HG03103 (cell line): Measurements from ENCODE around the gene ARCN1.

Source experiments
- ATAC-seq: cut with Tn5 transposase; IDR thresholded peaks from one replicate; pipeline ENCODE4 v1.9.1; 2021; ENCODE audit warnings: low read depth; ENCODE audit not compliant: unreplicated experiment

The ARCN1 gene

GRCh38 chr11:118634431-118635236 is 62.4 kb downstream of the ARCN1 start:
- no peak for ATAC-seq

DNA sequence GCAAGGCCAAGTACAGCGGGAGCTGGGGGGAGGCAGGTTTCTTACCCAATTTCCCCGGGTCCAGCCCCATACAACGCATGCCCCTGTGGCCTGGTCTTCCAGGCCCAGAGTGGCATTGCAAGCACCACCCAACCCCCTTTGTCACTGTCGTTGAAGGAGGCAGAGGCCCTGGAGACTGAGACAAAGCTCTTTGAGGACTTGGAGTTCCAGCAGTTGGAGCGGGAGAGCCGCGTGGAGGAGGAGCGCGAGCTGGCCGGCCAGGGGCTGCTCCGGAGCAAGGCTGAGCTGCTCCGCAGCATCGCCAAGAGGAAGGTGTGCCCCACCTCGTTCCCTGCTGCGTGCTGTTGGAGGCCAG is 63.0 kb downstream of the ARCN1 start:
- ATAC-seq: no peak

DNA sequence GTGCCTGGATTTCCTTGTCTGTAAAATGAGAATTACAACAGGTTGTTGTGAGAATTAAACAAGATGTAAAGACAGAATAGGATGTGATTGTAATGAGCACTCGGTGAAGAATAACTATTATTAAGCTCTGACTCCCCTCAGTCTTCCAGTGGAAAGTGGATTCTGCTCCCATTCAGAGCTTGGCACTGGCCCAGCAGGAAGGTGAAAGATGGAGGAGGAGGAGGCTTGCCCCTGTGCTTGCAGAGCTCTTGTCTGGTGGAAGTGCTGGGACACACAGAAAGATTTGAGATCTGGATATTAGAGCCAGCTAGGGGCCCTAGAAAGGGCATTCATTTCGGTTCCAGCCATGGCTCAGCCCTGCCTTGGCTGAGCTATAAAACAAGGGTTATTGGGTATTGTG is 63.4 kb downstream of the ARCN1 start:
- ATAC-seq: no peak

DNA sequence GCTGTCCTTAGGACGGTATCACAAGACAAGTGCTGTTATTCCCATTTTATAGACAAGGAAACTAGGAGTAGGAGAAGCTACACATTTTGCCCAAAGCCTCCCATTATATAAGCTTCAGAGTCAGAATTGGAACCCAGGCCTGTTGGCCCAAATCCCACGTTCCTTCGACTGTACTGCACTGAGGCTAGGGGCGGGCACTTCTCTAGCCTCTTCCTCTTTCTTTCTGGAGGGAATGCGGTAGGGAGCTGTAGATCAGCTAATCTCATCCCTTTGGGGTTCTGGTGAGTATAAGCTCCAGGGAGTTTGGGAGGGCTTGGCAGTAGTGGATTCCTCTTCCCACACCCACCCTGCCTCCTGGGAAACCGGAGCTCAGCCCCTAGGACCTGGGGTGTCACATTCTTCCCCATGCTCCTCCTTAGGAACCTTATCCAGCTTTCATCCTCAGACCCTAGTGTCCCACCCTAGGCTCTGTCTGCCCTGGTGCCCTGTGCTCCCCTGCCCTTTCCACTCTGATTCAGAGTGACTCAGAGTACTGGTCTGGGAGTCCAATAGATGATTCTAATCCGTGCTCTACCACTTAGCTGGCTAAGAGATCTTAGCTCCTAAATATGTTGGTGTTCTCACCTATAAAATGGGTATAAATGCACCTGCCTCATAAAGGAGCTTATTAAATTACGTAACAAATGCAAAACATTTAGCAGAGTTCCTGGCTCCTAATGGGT is 64.5 kb downstream of the ARCN1 start:
- ATAC-seq: no peak

GRCh38 chr11:118638726-118639125 is 66.5 kb downstream of the ARCN1 start:
- no peak for ATAC-seq

- ATAC-seq: no peak
These were observed 67.7 kb downstream of the ARCN1 start for GRCh38 chr11:118639899-118640298.

- no peak for ATAC-seq
These were observed 68.3 kb downstream of the ARCN1 start for GRCh38 chr11:118640332-118641154.

DNA sequence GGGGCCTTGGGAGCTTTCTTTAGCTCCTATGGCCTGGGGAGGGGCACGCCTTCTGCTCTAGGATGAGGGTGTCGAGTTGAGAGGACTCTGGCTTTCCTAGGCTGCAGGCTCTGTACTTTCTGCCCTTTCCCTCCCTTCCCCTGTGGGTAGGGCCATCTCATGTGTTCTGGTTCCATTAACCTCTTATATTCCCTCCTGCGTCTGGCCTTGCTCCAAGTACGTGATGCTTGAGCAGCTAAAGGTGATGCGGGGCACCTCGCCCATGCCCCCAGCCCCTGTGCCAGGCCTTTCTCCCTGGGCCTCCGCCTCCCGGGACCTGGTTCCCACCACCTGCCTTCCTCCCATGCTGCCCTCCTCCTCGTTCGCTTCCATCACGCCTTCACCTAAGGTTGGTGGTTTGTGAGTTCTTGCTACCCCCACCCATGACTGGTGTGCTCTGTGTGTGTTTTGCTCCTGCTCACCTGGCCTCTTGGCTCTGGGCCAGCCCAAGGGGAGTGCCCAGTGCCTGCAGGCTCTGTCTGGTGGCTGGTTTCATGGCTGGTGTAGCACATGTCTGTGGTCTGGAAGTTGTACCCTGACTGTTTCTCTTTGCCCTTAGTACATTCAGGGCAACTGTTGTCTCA is 69.3 kb downstream of the ARCN1 start:
- no peak for ATAC-seq

GRCh38 chr11:118643142-118643994 is 71.2 kb downstream of the ARCN1 start:
- no peak for ATAC-seq

DNA sequence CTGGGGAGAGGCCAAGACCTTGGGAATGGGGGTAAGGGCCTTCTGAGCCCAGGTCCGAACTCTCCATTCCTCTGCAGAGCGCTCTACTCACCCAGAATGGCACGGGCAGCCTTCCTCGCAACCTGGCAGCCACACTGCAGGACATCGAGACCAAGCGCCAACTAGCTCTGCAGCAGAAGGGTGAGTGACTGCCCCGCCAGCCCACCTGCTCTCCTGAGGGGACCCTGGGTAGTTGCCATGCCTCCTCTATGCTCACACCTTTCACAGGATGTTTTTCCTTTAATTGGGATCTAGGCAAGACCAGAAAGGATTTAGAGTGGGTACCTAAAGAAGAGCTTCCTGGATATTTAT is 71.8 kb downstream of the ARCN1 start:
- ATAC-seq: no peak

- no peak for ATAC-seq
These were observed 72.3 kb downstream of the ARCN1 start for GRCh38 chr11:118644496-118644895.

GRCh38 chr11:118645066-118645715 is 73.0 kb downstream of the ARCN1 start:
- no peak for ATAC-seq

DNA sequence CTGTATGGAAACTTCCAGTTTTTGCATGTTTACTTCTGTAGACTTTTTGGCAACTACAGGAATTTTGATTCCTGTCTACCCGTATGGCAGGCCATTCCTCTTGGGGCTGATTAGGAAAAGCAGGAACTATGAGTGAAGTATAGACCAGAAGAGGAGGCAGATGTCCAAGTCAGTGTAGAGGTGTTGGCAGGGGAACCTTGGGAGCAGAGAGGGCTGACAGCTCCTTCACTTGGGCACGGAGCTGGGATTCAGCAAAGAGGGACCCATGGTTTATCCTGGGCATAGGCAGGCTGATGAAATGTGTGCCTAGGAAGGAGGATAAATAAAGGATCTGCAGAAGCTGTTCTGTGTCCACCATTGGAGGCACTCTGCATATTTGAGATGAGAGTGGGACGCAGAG is 74.2 kb downstream of the ARCN1 start:
- no peak for ATAC-seq

- no peak for ATAC-seq
These were observed 76.1 kb downstream of the ARCN1 start for GRCh38 chr11:118648291-118648690.

- ATAC-seq: no peak
These were observed 77.7 kb downstream of the ARCN1 start for GRCh38 chr11:118649941-118650340.

DNA sequence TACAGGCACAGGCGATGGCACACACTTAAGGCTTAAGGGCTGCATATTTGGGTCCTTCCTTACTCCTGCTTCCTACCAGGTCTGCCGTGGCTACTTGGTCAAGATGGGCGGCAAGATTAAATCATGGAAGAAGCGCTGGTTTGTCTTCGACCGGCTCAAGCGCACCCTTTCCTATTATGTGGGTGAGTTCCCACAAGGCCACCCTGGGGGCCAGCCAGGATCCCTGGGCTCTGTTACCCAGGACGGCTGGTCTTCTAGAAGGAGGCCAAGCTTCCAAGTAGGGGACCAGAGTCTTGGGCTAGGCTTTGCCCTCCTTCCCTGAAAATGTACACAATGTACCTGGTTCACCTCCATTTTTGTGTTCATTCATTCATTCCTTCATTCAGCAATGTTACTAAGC is 78.2 kb downstream of the ARCN1 start:
- no peak for ATAC-seq

GRCh38 chr11:118651820-118652219 is 79.6 kb downstream of the ARCN1 start:
- ATAC-seq: no peak
